Measurements from ENCODE around the gene UNC50.

DNA sequence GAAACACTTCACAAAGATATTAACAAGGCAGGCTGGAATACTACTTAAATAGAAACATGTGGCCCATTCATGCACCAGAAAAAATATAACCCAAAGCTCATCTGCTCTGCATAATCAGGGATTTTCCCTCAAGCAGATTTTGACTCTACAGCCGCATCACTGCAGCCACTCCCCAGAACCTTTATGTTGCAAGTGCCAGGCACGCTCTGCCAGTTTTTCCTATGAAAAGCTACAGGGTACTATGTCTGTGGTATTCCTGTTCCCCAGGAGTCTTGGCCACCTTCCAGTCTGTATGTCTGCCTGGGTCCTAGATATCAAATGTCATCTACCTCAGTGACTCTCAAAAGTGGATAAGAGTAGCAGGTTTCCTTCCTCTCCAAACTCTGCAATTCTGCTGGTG is 3.8 kb upstream of the UNC50 start:
- TF ChIP-seq, protein P1, sequence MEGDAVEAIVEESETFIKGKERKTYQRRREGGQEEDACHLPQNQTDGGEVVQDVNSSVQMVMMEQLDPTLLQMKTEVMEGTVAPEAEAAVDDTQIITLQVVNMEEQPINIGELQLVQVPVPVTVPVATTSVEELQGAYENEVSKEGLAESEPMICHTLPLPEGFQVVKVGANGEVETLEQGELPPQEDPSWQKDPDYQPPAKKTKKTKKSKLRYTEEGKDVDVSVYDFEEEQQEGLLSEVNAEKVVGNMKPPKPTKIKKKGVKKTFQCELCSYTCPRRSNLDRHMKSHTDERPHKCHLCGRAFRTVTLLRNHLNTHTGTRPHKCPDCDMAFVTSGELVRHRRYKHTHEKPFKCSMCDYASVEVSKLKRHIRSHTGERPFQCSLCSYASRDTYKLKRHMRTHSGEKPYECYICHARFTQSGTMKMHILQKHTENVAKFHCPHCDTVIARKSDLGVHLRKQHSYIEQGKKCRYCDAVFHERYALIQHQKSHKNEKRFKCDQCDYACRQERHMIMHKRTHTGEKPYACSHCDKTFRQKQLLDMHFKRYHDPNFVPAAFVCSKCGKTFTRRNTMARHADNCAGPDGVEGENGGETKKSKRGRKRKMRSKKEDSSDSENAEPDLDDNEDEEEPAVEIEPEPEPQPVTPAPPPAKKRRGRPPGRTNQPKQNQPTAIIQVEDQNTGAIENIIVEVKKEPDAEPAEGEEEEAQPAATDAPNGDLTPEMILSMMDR (IDR thresholded peaks at IDR 0.05) = no peak
- no peak for TF ChIP-seq POLR2AphosphoS5 (IDR thresholded peaks at IDR 0.05)
- no peak for TF ChIP-seq POLR2A (IDR thresholded peaks at IDR 0.05)
